ENCODE results near the gene WDR26.

- no peak for TF ChIP-seq CTCF (IDR thresholded peaks at IDR 0.05; ENCODE audit: insufficient read depth, low read length, poor library complexity, severe bottlenecking)
- TF ChIP-seq EZH2phosphoT487 (conservative IDR thresholded peaks at IDR 0.05; ENCODE audit: low read length), result no peak
Measured at GRCh38 chr1:224353975-224354925, 80.3 kb downstream of the WDR26 start.
